ENCODE measurements around the gene DLG2.
A peak's percentile ranks its signal among the peaks of the same experiment; 100 is the strongest.
"Not testable (repeated sequence)": the region's sequence is repeated elsewhere in the genome, so short reads cannot be mapped to it uniquely, and the experiment has no call there.

DLG2 gene

DNA sequence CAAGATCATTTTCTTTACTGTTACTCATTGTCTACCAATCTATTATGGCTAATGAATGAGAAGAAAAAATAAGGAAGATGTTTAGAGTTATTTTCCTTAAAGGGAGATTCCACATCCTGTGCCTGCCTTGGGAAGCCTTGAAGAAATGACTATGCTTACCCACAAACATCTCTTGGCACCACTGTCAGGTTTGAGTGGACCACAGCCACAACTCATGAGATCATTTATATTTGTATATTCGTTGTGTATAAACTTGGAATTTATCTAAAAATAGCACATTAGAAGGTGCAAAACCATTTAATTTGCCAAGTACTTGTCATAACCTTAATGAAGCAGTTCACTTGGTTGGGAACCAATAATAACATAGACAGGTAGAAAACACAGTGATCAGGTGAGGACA lies 740.8 kb downstream of the DLG2 start:
- DNase-seq = no peak

DNA sequence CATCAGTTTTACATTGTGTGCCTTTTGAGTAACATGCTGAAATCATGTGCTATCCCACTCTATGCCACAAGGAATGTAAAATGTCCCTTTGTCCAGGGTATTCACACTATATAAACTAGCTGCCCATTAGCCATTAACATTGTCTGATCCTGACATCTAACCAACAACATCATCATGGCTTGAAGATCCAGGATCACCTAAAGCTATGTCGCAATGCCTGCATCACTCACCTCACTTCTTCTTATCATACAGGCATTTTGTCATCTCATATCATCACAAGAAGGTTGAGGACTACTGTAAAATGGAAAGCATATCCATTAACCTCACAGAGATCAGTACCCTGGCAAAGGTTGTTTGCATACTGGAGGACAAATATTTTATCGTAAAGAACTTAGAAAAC lies 742.3 kb downstream of the DLG2 start:
- no peak for DNase-seq

DNA sequence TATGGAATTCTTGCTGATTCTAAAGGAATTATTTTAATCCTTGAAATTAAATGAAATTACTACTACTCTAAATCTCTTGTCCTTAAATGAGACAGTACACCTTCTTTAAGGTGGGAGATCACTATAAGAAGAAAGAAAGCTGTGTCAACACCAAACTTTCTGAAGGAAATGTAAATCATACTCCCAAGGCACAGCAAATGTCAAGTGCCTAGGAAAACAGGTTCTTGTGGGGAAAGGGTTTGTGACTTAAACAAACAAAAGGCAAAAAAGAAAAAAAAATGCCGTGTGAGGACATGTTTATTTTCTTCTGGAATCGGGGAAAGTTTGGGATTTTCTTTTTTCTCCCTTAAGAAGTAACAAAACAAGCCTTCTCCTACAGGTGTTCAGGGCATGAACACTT lies 745.1 kb downstream of the DLG2 start:
- DNase-seq = no peak

DNA sequence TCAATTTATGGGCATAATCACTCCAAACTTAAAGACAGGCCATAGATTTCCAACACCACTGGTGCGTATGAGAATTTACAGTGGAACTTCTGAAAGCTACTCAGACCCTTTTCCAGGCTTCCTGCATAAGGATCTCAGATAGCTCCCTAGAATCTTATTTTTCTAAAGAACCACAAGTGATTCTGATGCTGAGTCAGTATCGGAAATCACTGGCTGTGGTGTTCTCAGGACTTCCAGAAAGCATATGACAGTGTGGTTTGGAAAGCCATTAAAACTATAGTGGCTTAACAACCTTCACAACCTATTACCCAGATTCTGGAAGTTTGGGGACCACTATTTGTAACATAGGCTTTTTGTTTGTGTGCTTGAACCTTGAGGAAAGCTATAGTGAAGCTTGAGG lies 756.0 kb downstream of the DLG2 start:
- DNase-seq = no peak

DNA sequence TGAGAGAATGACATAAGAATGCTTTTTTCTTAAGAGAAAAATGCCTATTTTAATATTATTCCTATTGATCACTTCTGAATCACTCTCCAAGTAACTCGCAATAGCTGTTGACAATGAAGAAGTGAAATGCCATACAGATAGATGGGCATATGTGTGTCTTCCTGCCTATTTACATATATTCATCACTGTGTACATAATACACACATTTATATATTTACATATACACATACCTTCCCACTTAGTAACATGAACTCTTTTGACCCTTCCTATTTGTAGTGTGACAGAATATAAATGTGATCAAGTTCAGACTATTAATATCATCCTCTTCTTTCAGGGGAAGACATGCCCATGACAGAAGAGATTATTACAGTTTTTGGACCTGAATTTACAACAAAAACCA lies 756.7 kb downstream of the DLG2 start:
- DNase-seq = no peak

DNA sequence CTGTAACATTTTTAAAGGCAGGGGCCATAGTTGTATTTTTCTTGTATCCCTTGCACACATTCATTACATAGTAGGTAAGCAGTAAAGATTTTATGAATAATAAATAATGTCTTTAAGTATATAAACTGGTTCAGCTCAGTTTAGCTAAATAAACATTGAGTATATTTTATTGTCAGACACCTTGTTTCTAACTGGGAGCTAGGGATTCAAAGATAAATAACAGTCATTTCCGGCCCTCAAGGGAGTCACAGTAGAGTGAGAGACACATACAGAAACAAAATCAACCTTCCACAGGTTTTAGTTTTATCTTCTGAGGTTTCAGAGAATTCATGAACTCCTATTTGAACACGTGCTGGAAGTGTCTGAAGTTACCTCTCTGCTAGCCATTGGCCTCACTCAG lies 760.2 kb downstream of the DLG2 start:
- no peak for DNase-seq

DNA sequence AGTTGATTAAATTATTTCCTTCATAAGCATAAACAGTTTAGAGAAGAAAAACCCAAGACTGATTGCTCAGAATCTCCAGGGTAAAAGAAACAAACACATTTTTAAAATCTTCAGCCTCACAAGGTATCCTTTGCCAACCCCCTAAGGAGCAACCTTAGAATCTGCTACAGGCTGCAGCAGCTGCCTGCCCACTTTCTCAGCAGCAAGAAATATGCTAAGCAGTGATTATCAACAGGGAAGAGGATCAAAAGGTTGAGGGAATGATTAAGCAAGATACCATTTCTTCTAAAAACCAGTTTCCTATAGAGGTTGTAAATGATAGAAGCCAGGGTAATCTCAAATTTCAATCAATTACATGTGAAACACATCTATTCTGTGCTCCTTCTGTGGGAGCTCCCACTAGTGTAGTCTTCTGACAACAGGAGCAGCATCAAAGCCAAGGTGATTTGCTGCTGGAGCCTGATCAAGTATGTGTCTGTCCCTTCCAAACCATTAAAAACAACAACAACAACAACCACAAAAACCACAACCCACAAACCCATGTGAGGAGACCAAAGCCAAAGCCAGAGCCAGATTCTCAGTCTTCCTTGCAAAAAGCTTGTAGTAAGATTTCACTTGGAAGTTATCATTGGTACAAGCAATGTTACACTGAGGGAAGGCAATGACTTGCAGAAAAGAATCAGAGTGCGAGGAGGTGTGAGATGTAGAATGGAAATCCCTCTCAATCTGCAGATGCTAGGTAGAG lies 761.2 kb downstream of the DLG2 start:
- DNase-seq = no peak

DNA sequence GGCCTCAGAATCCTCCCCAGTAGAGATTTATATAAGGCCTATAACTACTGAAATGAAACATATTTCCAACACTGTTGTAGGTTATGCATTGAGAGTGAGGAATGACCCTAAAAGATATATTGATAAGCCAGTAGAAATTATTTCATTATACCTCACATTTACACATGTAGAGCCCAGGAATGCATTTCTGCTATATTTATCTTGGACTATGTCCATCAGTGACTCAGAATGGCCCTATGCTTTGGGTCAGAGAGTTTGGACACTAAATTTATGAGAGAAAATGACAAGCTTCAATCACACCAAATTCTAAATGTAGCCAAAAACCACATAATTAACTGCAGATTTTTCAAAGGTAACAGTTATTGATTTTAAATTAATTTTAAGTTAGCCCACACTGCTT lies 761.9 kb downstream of the DLG2 start:
- no peak for DNase-seq

DNA sequence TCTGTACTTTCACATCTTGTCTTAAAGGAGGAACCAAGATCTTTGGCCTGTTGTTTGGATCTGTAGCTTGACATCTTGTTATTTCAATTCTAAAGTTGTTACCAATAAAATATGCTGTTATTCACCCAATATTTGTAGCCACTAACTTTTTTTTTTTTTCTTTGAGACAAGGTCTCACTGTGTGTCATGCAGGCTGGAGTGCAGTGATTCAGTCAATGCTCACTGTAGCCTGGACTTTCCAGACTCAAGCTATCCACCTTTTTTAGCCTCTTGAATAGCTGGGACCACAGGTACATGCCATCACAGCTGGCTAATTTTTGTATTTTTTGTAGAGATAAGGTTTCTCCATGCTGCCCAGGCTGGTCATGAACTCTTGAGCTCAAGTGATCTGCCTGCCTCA lies 769.4 kb downstream of the DLG2 start:
- DNase-seq = no peak

DNA sequence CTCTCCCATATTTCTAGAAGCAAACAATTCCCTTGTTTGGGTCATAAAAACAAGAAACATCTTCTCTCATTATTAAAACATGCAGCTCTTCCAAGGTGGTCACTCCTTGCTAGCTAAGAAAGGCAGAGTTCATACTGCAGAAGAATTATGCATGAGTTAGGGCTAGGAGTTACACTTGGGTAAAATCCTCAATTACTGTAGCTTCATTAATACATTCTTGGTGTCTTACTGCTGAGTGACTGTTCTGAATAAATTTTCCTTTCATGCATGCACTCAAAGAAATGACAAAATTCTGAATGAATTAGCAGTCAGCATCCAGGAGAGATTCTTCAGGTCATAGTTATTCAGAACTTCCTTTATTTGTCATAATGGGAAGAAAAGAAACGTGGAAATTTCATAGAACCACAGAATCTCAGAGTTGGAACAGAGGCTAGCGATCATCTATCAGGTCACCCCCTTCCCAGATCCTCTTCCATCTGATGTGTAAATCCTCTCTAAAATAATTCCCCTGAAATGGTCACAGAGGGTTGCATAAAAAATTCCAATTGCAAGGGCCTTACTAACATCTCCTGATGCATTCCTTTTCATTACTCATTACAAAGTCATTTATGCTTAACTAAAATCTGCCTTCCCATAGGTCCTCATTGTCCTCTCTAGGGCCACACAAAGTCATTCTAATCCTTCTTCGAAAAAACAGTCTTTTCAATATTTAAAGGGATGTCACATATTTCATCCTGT lies 771.5 kb downstream of the DLG2 start:
- DNase-seq = no peak

DNA sequence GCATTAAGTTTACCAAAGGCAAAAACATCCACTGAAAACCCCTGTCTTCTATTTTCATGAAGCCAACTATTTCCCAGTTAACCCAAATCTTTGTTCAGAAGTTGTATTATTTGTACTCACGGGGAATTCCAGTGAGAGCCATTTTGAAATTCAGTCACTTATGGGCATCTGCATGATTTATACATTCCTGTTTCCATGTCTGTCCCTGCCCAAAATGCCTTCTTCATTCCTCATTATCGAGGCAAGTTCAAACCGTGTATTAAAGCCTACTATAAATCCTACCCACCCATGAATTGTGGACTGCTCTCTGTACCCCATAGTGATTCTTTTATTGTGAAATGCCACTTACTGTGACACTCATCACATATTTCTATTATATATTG lies 772.7 kb downstream of the DLG2 start:
- DNase-seq = no peak

DNA sequence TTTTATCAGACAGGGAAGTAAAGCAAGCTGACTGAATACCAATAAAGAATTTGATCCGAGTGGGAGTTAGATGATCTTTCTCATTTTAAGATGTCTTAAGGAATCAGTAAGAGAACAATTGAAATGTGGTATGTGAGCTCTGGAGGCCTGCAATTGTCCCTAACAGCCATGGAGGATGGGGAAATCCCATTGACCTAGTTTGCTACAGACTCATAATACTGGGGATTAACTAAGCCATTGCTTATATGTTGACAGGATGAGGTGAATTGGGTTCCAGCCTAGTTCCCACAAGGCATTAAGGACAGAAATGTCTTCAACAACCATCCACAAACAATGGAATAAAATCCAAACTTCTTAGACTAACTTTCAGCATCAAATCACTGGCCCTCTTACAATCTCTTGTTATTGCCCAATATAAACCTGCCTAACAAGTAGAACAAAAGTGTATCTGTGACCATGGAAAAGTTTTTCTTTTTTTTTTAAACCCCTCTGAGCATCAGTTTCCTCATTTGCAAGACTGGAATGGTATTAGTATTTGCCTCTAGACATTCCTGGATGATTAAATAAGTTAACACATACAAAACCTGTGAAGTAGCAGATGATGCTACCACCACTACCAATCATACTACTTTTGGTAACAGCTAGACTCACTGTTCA lies 773.2 kb downstream of the DLG2 start:
- peak; percentile 52 for DNase-seq

DNA sequence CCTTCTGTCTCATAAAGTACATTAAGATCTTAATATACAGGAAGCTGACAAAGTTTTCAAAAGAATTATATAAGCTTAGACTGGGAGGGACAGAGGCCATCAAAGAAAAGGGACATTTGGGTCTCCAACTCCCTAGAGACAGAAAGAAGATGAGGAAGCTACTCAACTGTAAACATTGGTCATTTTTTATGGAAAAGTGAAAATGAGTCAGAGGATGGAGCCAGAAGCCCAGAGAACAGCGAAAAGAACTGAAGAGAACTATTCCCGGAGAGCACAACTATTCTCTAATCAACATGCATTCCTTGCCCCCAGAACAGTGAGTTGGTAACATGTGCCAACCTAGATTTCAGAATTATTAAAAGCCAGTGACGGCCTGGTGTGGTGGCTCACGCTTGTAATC lies 779.3 kb downstream of the DLG2 start:
- DNase-seq = no peak

DNA sequence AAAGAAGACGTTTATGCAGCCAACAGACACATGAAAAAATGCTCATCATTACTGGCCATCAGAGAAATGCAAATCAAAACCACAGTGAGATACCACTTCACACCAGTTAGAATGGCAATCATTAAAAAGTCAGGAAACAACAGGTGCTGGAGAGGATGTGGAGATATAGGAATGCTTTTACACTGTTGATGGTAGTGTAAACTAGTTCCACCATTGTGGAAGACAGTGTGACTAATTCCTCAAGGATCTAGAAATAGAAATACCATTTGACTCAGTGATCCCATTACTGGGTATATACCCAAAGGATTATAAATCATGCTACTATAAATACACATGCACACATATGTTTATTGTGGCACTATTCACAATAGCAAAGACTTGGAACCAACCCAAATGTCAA lies 786.9 kb downstream of the DLG2 start:
- DNase-seq = not testable (repeated sequence)

DNA sequence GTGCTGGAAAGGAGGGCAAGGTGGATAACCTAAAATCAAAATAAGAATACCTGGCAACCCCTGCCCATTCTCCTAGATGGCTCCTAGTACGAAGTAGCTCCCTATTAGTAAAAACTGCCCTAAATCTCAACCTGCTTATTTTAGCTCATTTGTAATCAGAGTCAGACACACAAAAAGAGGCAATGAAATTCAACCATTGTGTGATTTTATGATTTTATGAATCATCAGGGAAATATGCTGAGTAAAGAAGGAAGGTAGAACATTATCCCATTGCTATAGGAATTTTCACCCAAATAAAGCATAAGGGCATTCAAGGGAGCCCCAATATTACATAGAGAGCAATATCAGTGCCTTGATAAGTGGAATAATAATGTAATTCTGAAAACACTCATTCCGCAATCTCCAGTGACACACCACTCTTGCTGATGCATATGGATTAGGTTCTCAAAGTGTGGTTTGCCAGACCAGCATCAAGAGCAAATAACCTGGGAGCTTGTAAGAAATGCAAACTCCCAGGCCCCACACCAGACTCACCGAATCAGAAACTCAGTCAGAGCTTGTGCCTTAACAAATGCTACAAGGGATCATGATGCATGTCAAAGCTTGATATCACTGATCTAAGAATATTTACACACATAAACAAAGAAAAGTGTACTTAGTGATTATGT lies 789.6 kb downstream of the DLG2 start:
- DNase-seq = no peak

DNA sequence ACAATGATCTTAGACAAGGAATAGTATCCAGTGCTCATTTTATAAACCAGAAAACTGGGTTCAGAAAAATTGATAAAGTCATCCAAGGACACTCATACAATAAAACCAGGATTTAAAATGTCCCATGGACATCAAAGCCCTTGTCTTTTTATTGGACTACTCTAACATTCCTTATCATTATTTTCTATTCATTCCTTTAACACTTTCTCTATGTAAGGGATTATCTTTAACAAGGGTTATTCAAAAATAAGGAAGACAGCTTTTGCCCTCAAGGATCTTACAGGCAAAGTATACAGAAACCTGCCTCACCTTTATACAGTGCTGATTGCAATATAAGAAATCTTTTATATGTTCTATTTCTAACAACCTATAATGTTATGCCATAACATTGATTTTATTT lies 790.8 kb downstream of the DLG2 start:
- DNase-seq = no peak

DNA sequence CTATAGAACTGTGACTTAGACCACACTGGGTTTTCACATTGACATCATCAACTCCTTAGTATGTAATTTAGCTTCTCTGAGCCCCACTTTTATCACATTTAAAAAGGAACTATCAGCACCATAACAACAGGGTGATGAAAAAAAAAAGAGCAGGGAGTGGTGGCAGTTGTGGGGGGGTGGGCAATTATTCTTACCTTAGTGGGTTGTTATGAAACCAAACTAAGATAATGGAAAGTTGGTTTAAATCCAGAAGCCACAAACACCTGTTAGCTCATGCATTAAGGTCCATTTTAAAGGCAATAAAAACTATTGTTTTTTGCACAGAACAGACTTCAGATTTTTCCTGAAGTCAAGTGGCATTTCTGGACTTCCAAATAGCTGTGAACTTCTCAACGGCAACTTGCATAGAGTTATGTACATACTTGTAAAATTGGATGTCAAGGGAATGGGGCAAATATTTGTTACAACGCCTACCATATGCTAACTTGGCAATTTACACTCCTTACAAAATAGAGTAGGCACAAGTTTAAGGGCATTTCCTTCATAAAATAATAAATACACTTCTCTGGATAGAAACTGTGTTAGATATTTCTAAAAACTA lies 793.6 kb downstream of the DLG2 start:
- no peak for DNase-seq

DNA sequence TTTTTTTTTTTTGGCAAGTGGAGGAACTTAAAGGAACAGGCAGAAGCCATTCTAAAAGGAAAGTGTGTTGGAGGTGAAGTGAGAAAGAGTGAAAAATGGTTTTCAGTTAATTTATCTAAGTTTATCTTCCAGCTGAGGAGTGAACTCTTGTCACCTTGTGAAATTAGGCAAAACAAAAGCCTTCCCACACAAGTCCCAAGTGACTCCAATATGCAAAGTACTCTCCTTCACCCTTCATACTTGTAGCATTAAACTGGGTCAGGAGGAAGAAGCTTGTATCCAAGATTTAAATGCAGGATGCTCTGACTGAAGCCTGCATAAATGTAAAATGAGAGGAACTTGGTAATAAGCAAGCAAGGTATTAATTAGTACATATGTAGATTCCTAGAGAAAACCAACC lies 796.8 kb downstream of the DLG2 start:
- no peak for DNase-seq

DNA sequence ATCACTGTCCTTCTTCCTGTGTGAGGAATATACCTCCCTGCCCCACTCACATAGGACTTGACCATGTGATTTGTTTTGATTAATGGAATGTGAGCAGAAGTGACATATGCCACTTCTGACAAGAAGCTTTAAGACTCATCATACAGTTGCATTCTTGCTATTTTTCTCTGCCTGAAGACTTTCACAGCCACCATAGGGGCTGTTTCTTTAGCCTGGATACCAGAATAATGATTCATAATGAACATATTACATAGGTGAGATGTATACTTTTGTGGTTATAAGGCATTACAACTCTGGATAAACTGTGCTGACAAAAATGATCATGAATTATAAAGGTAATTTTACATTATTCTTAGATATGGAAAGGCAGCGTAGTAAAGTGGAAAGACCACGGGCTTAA lies 798.0 kb downstream of the DLG2 start:
- DNase-seq = peak; percentile 25

DNA sequence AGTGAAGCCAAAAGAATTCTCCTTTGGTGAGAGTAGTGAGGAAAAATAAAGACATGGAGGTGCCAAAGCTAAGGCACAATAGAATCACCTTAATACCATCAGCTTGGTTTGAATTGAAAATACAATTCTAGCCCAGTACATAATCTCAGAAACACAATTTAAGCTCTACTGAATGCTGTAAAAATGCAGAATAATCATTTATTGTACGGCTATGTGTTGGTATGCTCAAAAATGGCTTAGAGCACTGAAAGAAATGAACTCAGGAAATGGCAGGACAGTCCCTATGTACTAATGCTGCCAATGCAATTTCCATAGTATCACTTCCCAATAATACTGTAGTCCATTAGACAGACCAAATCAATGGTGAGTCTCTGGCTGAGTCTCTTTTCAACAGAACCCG lies 798.5 kb downstream of the DLG2 start:
- DNase-seq = no peak

DNA sequence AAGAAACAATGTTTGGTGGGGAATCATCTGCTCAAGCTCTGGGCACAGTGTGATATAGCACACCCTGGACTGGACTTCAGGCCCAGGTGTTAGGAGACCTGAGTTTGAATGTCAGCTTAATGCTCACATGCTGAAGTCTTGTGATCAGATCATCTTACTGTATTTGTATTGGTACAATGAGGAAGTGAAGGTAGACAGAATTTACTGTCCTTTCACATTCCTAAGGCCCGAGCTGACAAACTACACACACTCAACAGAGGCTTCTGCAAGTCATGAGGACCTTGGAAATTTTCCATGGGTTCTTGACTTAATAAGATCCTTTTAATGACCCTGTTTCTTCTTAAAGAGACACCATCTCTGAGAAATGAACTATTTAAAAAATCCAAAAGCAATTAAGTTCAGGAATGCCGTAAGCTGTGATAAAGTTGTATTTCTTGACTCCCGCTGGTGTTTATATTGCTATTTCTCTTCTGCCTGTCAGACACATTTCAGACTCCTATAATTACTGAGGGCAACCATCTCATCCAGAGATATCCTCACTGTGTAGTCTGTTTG lies 802.0 kb downstream of the DLG2 start:
- DNase-seq = no peak

DNA sequence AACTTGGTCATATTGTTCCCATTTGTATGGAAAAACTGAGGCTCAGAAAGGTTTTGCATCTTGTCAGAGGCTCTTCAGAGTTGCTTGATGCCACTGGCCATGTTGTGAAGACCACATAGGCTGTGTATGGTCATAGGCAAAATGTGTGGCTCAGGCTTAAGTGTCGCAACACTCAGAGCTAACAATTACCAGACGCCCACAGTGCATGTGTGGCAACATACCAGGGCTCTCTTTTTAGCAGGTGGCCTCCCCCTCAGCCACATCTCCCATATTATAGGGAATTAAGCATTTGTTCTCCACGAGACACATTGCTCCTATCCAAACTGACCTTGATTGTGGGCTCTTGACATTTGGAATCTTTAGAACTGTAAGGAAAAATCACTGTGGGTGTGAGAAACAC lies 802.5 kb downstream of the DLG2 start:
- no peak for DNase-seq

DNA sequence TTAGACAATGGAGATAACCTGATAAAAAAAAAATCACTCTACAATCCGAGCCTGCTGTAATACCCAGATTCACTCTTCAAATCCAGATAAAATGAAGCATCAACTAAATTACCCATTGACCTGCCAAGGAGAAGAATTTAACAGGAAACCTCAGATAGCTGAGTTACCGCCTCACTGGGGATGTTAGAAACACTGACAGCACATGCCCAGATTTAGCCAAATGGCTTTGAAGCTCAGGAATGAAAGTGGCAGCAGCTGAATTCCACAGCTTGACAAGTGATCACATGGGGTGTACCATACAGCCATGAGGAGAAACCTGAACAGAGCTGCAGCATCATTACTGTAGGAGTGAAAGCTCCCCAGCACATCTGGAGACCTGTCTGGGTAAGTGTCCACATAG lies 807.6 kb downstream of the DLG2 start:
- peak; percentile 17 for DNase-seq

Measured in NCI-H82 (cell line).